AG08396 (cell line): ENCODE results near the gene PELI3.
"Not testable (repeated sequence)": the region's sequence is repeated elsewhere in the genome, so short reads cannot be mapped to it uniquely, and the experiment has no call there.

Source experiments
- DNase-seq: peaks from one replicate; pipeline ENCODE4 v3.0.0; 2012; ENCODE audit warnings: low spot score, mixed read lengths

PELI3 gene

DNA sequence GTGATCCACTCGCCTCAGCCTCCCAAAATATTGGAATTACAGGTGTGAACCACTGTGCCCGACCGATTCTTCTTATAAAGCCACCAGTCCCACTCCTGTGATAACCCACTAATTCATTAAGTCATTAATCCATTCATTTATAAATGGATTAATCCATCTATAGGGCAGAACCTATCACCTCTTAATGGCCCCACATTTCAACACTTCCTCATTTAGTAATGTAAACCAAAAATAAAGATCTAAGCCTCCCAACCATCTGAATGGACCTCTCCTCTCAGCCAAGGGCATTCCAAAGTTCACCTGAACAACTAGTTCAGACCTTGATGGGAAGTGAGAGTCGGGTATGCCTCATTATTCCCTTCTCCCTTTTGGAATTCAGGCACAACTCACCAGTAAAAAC, 18.2 kb upstream of the PELI3 start:
- DNase-seq = no peak

DNA sequence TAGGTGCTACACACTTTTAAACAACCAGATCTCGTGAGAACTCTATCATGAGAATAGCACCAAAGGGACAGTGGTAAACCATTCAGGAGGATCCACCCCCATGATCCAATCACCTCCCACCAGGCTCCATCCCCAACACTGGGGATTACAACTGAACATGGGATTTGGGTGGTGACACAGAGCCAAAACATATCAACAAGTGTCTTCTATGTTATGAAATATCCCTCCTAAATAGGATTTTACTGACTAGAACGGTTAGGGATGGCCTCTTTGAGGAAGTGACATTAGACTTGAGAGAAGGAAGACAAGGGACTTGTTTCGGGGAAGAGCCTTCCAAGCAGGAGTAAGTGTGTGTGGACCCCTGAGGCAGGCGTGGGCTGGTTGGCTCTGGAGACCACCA, 16.1 kb upstream of the PELI3 start:
- DNase-seq = no peak

DNA sequence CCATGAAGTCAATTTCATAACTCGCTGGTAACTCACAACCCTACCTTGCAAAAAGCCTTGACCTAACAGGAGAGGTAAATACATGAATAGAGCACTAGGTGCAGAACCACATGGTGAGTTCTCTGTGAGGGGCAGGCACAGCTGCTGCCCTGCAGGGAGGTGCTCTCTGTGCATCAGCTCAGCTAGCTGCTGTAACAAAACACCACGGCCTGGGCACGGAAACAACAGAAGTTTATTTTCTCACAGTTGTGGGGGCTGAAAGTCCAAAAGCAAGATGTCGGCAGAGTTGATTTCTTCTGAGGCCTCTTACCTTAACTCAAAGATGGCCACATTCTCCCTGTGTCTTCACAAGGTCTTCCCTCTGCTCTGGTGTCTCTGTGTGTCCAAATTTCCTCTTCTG, 15.0 kb upstream of the PELI3 start:
- DNase-seq = no peak

DNA sequence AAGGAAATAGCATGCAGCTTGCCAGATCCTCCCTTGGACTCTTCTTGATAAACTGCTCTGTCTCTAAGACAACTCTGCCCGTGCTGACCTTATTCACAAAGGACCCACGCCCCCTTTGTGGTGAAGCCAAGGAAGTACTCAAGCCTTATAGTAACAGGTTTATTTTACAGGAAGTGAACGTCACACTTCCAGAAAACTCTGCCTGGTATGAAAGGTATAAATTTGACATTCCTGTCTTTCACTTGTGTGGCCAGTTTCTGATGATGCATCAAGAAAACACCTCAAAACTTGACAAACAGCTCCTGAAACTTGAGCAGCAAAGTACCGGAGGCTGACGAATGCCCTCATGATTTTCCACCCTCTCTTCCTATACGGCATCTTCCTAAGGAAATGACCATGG, 12.5 kb upstream of the PELI3 start:
- DNase-seq = no peak

- no peak for DNase-seq
Observed at GRCh38 chr11:66454828-66455227, 11.9 kb upstream of the PELI3 start.

- DNase-seq = no peak
Observed at GRCh38 chr11:66457826-66458225, 8.9 kb upstream of the PELI3 start.

GRCh38 chr11:66459138-66459778, 7.4 kb upstream of the PELI3 start:
- DNase-seq = no peak

DNA sequence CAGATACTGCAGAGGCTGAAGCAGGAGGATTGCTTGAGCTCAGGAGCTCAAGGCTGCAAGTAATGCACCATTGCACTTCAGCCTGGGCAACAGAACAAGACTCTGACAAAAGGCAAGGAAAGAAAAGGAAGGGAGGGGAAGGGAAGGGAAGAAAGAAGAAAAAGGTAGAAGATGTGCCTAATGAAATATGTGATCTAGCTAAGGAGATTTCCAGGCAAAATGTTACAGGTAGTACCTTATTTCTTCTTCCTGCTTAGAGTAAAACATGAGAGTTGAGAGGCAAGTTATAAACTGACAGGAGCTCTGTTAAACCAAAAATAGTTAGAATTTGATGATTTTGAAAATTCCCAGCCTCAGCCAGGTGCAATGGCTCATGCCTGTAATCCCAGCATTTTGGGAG, 4.7 kb upstream of the PELI3 start:
- DNase-seq = no peak

GRCh38 chr11:66462911-66463310, 3.8 kb upstream of the PELI3 start:
- no peak for DNase-seq

GRCh38 chr11:66464116-66464515, 2.6 kb upstream of the PELI3 start:
- DNase-seq = not testable (repeated sequence)

DNA sequence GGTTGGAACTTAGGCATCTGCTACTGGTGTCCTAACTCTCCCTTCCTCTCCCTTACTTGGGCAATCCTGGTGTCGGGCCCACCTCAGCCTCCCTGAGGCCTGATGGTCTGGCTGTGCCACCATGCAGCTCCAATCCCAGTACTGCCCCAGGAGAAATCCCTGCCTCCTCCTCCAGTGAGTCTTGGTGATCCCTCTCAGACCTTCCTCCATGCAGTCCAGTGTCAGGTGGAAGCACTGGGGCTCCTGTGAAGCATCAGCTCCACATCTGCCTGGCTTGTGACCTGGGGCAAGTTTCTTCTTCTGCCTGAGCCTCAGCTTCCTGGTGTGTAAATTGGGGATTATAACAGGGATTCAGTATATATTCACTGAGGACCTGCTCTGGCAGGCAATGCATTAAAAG, 1.8 kb upstream of the PELI3 start:
- DNase-seq = no peak

- no peak for DNase-seq
Observed at GRCh38 chr11:66465373-66466224, 1.1 kb upstream of the PELI3 start.

DNA sequence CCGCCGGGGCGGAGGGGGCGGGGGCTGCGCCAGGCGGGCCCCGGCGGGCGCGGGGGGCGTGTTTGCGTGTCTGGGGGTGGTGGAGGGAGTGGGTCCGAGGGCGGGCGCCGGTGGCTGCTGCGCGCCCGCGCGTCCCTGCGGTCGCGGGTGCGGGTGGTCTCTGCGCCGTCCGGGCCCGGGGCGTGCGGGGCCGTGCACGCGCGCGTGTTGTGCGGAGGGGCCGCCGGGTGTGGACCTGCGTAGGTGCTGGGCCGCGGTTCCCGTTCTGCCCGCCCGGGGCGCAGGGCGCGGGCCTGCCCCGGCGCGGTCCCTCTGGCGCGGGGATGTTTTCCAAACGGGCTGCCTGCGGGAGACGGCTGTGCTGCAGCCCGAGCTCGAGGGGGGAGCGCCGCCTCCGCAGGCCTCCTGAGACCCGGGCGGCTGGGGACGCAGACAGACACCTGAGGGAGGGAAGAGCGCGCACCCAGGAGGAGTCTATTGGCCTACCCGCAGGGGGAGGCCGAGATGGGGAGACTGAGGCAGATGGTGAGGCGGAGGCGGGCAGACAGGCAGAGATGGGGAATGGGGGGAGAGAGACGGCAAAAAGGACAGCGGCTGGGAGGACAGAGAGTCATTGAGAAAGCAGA, 442 bp downstream of the PELI3 start:
- DNase-seq = peak; percentile 83

GRCh38 chr11:66467756-66468155, 1.1 kb downstream of the PELI3 start:
- no peak for DNase-seq

DNA sequence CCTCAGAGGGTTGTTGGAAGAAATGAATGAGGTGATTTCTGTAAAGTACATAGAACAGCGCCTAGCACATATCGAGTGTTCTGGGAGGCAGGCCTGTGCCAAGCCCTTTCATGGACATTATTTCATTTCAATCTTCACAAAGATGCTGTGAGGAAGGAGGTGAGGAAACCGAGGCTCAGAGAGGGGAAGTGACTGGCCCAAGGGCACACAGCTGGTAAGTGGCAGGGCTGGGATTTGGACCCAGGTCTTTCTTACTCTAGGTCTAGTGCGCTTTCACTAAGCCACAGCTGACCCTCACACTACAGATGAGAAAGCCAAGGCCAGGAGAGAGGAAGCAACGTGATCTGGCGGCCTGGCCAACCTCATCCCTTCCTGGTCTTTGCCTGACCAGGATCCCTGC, 2.0 kb downstream of the PELI3 start:
- DNase-seq = no peak

DNA sequence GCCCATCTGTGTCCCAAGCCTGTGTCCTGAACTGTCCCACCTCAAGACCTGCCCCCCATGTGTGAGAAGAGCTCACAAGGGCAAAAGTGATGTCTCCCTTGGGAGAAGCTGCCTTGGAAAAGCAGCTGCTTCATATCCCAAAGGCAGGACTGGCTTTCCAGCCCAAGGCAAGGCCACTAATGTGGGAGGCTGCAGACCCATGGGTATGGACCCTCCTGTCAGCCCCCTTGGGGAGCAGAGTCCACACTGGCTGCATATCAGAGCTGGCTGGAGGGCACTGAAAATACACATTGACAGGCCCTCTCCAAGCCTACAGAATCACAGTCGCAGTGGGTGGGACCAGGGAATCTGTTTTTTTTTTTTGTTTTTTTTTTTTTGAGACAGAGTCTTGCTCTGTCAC, 2.7 kb downstream of the PELI3 start:
- DNase-seq = no peak

DNA sequence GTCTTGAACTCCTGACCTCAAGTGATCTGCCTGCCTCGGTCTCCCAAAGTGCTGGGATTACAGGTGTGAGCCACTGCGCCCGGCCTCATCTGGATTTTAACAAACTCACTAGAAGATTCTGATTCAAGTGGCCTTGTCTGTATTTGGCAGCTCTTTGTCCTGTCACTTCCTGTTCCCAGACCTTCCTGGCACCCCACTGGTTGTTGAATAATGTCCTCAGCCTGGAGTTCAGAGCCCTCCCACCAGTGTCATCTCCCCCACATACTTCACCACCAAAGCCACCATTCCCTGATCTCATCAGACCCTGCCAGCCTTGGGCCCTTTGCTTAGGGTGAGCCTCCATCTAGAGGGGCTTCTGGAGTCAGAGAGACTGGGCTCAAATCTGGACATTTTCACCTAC, 3.3 kb downstream of the PELI3 start:
- DNase-seq = no peak

- no peak for DNase-seq
Observed at GRCh38 chr11:66471142-66471541, 4.4 kb downstream of the PELI3 start.

DNA sequence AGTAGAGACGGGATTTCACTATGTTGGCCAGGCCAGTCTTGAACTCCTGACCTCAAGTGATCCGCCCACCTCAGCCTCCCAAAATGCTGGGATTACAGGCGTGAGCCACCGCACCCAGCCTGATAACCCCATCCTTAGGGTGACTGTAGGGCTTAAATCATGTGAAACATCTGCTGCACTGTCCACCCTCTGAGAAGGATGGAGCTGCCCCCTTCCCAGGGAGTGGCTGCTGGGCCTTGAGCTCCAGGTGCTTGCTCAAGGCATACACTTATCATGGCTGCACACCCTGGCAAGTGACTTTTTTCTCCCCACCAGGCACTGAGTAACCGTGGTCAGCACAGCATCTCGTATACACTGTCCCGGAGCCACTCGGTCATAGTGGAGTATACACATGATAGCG, 5.3 kb downstream of the PELI3 start:
- DNase-seq = no peak

- no peak for DNase-seq
Observed at GRCh38 chr11:66473167-66473566, 6.5 kb downstream of the PELI3 start.

- DNase-seq = no peak
Observed at GRCh38 chr11:66473608-66474515, 7.2 kb downstream of the PELI3 start.
